Breast epithelium (tissue), 3 donors: ENCODE measurements around the gene C6orf132.

Experiments
- CTCF ChIP-seq, 3 donors: fragments of 450-650 bp; IDR thresholded peaks; one replicate each; pipeline ENCODE4 v1.5.1; 2016 to 2017; ENCODE audit warnings: antibody characterized with exemption in 3 of 3, mild to moderate bottlenecking in 3 of 3, moderate library complexity in 3 of 3
- POLR2A ChIP-seq: fragments of 450-650 bp; IDR thresholded peaks from one replicate; pipeline ENCODE4 v1.6.1; 2016; ENCODE audit warnings: antibody characterized with exemption, mild to moderate bottlenecking, moderate library complexity

GRCh38 chr6:42137194-42137753 lies 5.1 kb downstream of the C6orf132 start:
- TF ChIP-seq CTCF (IDR thresholded peaks at IDR 0.05) (no peak), POLR2A (no peak)
